Activated CD4-positive, CD25-positive, alpha-beta regulatory T cell treated with anti-CD3 and anti-CD28 coated beads, Interleukin-2, amount 50 U/mL, for 72 hours (primary cell): ENCODE data around the gene SMPX.

Experiments used
- DNase-seq: peaks from one replicate; pipeline ENCODE4 v3.0.0; 2021

The SMPX gene

DNA sequence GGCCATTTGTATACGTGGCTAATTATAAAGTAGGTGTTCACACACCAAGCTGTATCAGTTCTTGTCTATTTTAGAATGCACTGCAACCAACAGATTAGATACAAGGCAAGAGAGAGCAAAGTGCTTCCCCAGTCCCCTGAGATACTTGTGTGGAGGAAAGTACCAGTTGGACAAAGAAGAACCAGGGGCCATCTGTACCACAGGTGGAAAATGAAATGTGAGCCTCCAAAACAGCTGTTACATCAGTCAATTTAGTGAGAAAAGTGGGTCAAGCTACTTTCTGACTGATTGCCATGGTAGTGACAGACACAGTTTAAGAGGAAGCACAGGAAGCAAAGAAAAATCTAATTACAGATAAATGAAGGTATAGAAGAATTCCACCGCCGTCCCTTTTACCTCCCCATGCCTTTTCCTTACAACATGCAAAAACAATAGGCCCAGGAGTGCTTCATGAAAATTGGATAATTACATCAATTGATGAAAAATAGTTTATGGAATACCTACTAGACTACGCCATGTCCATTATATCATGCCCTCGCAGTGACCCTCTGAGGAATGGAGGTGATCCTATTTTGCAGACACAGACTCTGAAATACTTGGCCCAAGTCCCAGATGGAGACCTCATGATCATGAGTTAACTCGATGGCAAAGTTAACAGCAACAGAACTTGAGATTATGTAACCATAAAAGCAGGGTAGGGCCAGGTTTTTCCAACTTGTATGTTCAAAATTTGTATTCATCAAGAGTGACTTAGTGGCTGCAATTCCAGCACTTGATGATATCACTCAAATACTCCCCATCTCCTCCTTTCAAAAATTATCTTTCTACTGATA is 15.8 kb downstream of the SMPX start:
- no peak for DNase-seq

DNA sequence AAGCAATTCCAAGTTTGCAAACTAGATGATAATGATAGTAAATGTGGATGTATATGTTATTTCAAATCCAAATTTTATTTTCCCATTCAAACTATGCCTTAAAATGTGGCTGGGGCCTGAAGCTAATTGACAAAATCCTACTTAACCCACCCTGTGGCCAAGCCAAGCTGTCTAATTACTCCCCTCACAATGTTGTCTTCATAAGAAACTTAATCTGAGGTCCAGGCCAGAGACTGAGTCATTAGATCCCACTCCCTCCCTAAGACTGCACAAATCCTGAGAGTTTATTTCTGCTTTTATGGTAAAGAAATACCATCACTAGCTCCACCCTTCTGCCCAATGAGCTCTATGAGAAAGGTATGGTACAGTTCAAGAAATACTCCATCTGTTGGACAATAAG is 16.6 kb downstream of the SMPX start:
- no peak for DNase-seq

DNA sequence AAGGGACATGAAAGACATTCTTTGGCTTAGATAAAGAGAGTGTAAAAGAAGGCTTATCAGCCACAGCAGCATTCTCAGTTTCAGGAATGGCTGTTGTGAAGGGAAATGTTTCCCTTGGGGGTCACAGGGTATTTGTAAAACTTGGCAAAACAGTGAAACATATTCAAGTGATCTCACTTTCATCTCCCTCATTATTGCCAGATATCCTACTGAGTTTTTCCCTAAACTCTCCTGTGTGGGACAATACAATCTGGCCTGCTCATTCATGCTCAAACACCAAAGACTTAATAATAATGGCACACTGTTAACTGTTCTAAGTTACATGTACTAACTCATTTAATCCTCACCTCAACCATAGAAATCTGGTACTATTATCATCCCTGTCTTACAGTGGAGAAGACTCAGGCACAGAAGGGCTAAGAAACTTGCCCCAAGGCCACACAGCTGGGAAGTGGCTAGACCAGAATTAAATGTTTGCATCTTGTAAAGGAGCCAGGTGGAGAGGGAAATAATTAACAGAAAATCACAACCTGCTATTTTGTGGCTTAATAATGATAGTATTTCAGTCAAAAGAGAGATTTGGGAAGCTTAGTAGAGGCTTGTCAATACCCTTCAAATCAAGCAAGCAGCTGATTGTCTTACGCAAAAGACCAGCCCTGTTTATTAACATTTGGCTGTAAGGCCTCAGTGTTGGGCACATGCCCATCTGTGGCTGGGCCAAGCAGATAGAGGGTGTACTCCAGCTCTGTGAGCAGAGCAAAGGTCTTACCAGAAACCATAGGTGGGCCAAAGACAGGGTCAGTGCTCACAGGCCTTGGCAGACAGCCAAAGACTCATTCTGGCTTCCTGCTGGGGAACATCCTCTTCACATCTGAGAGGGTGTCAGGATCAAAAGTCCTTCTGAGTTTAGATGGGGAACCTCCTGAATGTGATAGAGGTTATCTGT is 17.3 kb downstream of the SMPX start:
- no peak for DNase-seq

DNA sequence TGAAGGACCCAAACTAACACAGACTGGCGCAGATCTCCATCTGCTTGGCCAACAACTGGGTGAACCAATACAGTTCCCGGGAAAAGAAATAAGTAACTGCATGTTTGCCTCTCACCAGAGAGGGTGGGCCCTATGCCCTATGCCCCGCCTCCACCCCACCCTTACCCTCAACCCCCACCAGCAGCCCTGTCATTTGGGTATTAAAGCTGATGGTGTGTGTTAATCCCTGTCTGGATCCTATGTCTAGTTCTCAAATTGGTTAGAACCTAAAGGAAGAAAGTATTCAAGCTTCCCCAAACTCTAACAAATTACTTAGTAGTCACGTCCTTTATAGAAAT is 19.0 kb downstream of the SMPX start:
- no peak for DNase-seq

DNA sequence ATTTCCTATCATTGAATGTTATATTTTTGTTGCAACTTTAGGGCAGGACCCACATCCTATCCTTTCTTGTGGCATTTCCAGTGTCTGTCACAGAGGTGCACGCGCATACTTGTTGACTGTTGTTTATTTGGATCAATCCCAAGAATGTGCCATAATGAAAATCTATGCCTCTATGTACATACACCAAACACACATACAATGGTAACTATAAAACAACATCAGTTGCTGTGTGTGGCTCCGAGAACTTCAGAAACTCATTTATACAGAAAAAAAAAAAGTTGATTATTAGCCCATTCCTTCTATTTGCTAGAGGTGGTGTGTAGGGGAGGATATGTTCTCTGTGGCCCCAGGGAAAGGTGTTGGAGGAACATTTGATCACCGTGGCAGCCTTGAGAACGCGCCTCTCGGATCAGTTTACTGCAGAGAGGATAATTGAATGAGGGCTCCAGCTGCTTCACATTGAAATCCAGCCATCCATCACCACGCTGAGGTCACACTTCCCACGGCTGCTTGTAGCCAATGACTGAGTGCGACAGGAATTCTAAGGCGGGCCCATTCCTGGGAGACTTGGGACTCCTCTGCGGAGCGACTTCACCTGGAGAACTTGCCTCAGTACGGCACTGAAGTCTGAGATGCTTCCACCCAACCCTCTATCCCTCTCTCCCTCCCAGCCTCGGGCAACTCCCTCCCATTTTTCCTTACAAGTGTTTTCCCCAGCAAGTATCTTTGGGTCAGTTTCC is 19.5 kb downstream of the SMPX start:
- no peak for DNase-seq

DNA sequence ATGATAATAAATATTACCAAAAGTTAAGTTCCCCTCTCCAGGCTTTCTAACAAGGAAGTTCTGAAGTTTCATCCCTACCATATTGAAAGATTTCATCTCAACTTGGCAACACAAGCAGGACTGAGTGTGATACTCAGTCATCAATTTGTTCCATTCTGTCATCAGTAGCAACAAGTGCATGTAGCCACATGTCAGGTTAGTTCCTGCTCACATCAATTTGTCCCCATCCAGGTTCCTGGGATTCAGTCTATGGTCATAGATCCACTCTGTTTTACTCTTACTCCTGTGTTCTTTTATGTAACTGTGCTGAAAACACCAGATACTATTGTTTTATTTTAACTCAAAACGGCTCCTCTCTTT is 22.2 kb downstream of the SMPX start:
- DNase-seq = no peak

DNA sequence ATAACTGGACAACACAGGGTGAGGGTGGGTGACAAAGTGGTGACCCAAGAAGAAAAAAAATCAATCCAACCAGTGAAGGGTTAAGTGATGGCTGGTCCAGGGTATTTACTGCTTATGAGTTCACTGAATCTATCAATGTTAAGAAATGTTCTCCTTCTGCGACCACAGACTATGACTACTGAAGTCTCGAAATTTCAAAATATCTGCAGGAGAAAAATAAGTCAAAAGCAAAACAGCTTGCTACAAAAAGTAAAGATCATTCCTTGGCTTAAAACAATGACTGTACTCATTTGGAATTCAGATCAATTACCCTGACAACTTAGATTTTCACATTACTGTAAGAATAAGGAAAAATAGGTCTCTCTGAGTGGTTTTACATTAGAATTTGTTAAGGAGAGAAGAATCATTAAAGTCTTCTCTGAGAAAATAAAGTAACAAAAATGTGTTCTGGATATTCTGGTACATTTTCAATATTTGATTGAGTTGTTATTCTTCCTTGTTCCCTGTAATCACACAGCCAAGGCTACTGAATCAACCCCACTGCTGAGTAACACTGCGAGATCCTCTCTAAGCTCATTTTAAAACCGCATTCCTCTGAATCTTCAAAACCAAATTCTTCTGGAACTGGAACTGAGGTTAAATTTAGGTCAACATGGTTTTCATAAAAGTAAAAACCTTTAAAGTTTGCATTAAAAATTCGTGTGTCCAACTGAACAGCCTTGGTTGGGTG is 22.7 kb downstream of the SMPX start:
- no peak for DNase-seq

DNA sequence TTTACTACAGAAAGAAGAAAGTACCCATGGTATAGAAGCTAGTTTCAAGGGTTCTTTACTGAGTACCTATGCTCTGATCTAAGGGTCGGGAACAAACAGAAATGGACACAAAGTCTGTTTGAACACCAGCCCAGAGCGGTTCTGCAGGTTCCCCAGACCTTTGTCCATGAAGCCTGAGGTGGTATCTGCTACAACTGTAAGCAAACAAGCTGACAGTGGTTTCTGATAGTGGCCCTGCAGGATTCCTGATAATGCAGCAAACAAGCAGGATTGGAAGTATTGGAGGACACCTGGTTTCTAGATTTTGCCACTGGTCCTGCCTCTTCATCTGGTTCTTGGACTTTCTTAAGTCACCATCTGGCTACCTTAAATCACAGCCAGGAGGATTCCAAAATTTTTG is 23.7 kb downstream of the SMPX start:
- no peak for DNase-seq

DNA sequence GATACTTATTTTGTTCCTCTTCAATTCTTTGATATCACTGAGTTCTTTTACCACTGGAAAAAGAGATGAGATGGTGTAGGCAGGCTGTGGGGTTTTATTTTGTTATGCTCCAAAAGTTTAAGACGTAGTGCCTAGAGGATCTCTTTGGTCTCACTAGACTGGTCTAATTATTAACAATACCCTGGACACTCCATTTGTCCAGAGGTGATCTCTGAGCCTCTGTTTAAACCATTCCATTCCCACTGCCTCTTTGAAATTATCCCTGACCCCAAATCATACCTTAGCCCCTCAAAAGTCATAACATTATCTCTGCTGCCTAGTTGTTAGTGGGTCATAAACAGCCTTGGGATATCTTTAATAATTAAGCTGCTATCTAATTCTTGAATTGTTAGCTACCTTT is 24.2 kb downstream of the SMPX start:
- DNase-seq = no peak

DNA sequence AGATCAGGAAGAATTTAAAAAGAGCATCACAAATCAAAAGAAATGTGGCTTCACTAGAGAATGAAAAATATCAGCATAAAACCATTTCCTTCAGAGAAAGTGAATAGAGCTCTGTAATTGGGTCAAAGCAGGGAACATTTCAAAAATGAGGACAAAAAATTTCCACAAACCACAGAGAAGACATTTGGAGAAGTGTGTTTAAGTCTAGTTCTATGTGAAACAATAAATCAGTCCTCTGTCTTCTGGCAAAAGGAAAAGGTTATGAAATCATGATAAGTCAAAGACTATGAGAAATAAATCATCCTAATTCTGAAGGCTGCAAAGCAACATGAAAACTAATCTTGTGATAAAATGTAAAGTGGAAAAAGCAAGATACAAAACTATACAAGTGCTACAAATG is 27.9 kb downstream of the SMPX start:
- no peak for DNase-seq

DNA sequence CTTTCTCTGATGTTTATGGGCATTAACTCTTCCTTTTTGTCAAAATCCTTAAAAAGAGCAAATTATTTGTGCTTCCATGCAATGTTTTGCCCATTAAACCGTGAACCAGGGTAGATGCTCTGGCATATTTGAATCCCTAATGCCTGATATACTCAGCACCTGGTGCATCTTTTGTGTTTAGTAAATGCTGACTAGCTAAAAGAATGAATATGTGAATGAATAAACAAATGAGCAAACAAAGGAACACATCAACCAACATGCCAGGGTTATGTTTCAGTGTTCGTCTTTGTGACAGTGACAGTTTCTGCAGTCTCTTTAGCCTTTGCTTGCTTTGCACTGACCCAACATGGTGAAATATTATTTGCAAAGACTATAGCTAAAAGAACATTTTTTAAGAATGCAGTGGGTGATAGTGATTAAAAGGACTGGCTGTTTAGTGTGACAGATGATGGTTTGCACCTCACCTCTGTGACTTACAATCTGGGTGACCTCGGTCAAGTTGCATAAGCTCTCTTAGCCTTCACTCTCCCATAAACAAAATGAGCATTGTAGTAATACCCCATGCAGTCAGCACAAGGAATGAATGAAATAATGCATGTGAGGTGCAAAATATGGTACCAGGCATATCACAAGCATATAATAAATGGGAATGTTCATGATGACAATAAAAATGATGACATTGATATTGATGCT is 29.5 kb downstream of the SMPX start:
- no peak for DNase-seq

DNA sequence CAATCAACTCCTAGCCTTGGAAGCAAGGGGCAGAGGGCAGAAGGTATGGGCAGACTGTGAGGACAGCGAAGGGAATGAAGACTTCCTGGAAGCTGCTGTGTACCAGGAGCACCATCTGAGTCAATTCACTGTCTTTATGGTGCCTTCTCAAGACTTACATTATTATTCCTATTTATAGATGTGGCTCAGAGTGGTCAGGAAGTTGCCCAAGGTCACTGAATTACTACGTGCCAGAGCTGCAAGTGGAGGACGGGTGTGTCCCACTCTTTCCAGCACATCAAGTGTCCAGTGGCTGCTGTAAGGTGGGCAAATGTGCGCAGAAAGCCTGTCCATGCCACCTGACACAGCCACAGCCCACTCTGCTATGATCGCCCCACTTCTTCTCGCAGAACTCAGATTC is 32.0 kb downstream of the SMPX start:
- no peak for DNase-seq

DNA sequence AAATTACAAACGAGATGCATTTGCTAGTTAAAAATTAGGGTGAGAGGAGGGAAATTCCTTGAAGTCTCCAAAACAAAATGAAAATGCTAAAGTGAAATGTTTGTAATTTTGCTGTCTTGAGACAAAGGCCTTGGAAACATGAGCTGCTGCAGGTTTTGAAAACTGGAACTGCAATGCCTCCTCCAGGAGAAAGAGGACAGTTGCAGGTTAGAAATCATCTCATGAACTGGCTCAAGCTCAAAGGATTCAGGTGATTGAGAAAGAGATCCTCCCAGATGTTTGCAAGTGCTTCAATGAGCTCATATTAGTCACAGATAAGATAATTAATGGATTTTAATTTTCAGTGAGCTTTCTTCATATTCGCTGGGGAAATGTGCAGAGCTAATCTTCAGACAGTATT is 32.4 kb downstream of the SMPX start:
- DNase-seq = no peak

DNA sequence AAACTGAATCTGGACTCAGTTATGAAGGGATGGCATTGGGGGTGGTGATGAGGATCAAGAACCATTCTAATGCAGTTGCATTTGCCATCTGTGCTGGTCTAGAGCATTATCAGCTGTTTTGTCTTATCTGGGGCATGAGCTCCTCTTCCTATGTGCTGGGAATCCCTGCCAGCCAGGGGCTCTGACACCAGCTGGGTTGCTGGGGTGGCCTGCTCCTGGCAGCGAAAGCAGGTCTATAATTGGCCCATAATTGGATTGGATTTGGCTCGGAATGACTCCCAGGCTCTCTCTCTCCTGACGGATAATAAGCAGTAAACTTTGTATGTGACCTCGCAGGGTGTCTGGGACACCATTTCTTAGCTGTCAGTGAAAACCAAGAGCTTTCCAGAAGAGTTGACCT is 34.1 kb downstream of the SMPX start:
- DNase-seq = no peak

DNA sequence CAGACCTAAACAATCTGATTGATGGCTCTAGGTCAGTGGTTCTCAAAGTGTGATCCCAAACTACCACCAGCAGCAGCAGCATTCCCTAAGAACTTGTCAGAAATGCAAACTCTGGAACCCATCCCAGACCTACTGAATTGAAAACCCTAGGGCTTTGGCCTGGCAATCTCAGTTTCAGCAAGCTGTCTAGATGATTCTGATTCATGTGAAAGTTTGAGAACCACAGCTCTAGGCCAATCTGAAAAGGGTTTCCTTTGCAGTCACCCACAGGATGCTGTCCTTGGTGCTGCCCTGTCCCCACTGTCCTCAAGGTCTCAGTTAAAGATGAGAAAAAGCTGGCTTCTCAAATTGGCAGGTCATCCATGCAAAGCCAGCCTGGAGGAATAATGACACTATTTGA is 34.8 kb downstream of the SMPX start:
- no peak for DNase-seq

DNA sequence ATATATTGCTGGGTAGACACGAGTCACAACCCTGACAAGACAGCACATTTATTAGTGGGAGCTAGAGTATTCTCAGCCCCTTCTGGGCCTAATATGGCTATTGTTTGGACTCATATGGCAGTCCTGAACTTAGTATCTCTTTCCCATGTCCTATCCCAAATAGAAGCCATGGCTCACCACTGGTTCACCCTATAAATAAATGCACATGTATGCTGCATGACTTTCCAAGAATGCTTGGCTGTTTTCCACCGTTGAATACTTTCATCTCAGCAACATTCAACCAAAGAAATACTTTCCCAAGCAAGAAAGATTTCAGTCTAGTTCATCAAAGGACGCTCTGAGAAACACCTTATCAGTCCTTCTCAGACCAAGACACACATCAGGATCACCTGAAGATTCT is 36.7 kb downstream of the SMPX start:
- no peak for DNase-seq

DNA sequence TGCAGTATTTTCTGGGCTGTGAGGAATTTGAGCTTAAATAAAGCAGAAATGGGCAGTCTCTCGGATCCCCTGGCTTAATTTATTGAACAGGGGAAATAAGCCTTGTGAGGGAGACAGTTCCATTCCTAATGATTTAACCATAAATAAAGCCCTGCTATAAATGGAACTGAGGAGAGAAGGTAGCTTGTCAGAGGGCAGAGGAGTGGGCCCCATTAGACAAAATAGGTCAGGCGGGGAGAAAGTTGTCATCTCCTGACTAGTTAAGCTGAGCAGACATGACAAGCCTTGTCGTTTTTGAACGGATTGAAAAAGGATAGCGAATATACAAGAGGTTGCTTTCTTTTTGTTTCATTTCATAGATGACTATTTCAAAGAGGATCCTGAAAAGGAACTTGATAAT is 39.3 kb downstream of the SMPX start:
- no peak for DNase-seq

DNA sequence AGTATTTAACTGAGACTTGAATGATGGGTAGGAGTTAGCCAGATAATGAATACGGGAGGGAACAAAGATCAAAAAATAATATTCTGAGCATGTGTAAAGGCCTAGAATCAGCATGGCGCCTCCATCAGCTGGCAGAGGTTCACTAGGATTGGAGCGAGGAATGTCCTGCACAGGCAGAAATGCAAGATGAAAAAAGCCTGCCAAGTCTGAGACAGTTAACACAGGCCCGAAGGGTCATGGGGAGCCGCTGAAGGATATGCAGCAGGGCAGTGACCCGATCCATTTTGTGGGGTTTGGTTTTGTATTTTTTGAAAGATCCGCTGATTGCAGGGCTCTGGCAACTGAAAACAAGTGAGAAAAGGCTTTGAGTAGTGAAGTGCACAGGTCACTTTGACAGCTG is 40.1 kb downstream of the SMPX start:
- no peak for DNase-seq

DNA sequence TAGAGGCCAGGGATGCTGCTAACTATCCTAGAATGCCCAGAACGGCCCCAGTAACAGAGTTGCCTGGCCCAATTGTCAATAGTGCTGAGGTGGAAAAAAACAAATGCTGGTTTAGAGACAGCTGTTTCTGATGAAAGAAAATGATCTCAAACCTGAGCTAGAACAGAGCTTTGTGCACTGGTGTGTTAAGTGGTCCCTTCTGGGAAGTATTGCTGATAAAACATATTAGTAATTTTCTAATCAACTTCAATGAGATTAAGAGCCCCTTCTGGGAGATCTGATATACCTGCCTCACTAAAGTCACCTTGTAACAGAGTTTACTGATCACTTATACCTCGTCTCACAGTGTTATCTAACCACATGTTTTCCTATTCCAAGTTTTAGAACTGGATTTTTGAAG is 42.1 kb downstream of the SMPX start:
- DNase-seq = no peak

DNA sequence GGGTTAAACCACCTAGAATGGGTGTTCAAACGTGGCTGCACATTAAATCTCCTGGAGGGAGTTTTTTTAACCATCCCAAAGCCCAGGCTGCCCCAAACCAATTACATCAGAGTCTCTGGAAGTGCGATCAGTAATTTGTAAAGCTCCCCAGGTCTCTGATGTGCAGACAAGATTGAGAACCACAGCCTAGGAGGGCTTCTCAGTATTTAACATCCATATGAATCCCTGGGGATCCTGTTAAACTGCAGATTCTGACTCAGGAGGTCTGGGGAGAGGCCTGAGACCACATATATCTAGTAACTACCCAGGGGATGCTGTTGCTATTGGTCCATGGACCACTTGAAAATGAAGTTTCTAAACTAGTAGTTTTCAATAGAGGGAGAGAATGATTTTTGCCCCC is 42.6 kb downstream of the SMPX start:
- DNase-seq = no peak

DNA sequence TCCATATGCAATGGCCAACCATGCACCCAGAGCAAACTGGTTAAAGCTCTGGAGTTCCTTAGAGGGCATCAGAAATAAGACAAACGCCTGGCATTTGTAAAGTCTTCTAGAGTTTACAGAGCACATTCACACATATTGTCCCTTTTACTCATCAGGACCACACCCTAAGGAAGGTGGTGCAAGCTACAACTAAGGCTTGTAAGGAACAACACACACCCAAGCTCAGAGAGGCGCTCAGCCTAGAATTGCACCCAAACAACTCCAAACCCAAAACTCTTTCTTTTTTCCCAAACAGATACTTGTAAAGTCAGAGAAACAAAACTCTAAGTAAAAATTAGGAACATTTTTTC is 46.1 kb downstream of the SMPX start:
- DNase-seq = no peak

DNA sequence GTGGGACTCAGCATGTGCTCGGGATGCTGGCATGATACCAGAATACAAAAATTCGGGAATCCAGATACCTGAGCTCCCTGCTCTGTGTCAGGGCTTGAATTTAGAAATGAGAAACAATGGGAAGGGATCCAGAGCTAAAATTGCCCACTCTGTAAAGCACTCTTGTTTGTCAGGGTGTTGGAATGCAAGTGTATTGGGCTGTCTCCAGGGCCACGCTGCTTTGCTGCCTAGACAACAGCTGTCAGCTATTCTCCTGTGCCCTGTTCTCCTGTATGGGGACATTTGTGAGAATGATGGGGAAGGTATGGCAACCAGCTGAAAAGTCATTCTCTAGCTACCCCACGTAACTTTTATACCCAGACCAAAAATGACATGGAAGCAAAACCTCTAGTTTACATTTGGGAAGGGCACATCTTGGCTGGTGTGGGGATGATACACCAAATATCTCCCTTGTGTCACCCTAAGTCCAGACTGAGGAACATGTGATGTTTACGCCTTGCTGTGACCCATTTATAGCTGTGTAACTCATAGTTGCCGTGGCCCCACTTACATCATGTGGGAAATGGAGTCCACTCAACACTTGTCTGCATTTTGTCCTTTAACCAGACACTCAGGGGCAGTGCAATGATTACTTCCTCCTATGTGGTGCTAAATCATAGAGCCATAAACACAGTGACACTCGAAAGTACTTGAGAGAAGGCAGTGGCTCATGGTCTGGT is 46.6 kb downstream of the SMPX start:
- DNase-seq = no peak
